Colonic mucosa (tissue), 4 donors: ENCODE data around the gene KCNG4. TPM values are rescaled to one million over a fixed set of nuclear protein-coding genes. Genes with fewer than 3 reads are reported as not detected.
"Not testable (repeated sequence)": the region's sequence is repeated elsewhere in the genome, so short reads cannot be mapped to it uniquely, and the experiment has no call there.

Experiments used
- DNase-seq: peaks from one replicate; pipeline ENCODE4 v3.0.0-alpha.2; 2020
- H3K27ac ChIP-seq: fragments of 200-600 bp; one replicate; pipeline ENCODE4 v1.8.0; 2021
- H3K27me3 ChIP-seq: fragments of 200-600 bp; one replicate; pipeline ENCODE4 v1.8.0; 2021
- H3K36me3 ChIP-seq: fragments of 200-600 bp; one replicate; pipeline ENCODE4 v1.8.0; 2021
- H3K4me1 ChIP-seq: fragments of 200-600 bp; one replicate; pipeline ENCODE4 v1.8.0; 2021; ENCODE audit warnings: mild to moderate bottlenecking
- H3K4me3 ChIP-seq: fragments of 200-600 bp; one replicate; pipeline ENCODE4 v1.8.0; 2021
- H3K9ac ChIP-seq, 2 donors: one replicate each; pipeline ENCODE4 v1.7.0; 2013; ENCODE audit warnings: control low read depth in 2 of 2, low read depth in 2 of 2, low read length in 2 of 2
- H3K9me3 ChIP-seq: fragments of 200-600 bp; one replicate; pipeline ENCODE4 v1.8.0; 2021
- intact Hi-C: fragments of 100-400 bp; cut with DNase I; formaldehyde crosslinking; loops from one replicate; pipeline ENCODE4 v1.14.1; 2022
- total RNA-seq, 2 donors: library from RNA; stranded (reverse); fragmentation: NEBNext Ultra II Directional in 1 of 2; extraction: Animal tissue kit (Norgen Biotek cat#: 25700) in 1 of 2; gene quantifications; one replicate each; pipeline ENCODE4 v1.2.1, GENCODE V29; 2021
- TF ChIP-seq, protein P1 (sequence below): fragments of 200-600 bp; IDR thresholded peaks from one replicate; pipeline ENCODE4 v1.8.0; 2022; ENCODE audit warnings: antibody characterized with exemption, mild to moderate bottlenecking
- donor health status: healthy.
- donor health status: DM: no; HTN: no; CAD: no.
- donor health status: DM: no; HTN: no; CAD: no.

KCNG4 gene
- total RNA-seq, 2 donors from 2014 or later = not detected

DNA sequence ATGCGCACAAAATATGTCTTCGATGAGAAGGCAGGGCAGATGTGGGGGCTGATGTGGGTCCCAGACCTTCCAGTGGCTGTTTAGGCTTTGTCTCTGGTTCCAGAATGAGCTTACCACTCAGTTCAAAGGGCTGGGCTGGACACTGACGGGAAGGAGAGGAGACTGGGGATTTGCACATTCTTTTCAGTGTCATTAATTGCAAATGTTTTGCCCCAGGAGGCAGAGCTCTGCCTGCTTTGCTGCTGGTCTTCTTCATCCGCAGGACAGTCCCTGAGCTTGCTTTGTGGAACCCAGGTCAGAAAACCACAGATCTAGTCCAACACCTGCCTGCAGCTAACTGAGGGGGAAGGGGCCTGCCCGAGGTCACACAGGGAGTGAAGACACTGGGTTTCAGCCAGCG is 20.9 kb downstream of the KCNG4 start:
- intact Hi-C loops = no loop called here
- no peaks in the 10 kb centered on the region for H3K9me3 ChIP-seq
- no peaks in the 10 kb centered on the region for H3K27me3 ChIP-seq
- TF ChIP-seq, protein P1, sequence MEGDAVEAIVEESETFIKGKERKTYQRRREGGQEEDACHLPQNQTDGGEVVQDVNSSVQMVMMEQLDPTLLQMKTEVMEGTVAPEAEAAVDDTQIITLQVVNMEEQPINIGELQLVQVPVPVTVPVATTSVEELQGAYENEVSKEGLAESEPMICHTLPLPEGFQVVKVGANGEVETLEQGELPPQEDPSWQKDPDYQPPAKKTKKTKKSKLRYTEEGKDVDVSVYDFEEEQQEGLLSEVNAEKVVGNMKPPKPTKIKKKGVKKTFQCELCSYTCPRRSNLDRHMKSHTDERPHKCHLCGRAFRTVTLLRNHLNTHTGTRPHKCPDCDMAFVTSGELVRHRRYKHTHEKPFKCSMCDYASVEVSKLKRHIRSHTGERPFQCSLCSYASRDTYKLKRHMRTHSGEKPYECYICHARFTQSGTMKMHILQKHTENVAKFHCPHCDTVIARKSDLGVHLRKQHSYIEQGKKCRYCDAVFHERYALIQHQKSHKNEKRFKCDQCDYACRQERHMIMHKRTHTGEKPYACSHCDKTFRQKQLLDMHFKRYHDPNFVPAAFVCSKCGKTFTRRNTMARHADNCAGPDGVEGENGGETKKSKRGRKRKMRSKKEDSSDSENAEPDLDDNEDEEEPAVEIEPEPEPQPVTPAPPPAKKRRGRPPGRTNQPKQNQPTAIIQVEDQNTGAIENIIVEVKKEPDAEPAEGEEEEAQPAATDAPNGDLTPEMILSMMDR = no peak
- no peak overlapping the region for H3K9ac ChIP-seq
- no peaks in the 10 kb centered on the region for H3K4me1 ChIP-seq
- H3K27ac ChIP-seq = no peak overlapping the region
- no peak overlapping the region for H3K4me3 ChIP-seq
- H3K36me3 ChIP-seq = no peaks in the 10 kb centered on the region
- DNase-seq = no peak

DNA sequence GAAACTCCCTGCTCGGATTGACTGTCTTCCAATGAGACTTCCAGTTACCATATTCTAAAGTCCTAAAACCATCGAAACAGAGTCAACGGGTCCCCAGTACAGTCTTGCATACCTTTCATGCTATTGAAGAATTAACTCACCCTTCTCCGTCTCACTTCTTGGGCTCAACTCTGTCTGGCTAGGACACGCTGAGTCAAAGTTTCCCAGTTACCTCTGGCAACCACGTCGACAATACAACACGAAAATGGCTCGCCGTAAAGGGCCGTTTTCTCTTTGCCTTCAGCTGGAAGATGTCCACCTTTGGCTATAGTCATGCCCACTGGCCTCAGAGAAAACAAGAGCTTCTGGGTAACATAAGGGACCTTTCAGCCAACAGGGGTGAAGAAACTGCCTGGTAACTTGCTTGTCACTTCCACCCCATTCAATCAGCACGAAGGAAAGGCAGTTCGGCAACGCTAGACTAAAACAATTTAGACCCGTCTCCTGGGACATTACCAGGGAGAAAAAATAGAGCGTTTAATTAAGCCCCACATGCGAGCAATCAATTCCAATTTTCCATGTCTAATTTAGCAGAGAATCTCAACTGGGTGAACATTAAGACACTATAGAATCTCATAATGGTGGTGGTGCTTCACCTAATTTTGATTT is 21.5 kb downstream of the KCNG4 start:
- TF ChIP-seq, protein P1 = no peak
- Histone ChIP-seq H3K4me3 (no peak overlapping the region), H3K36me3 (no peaks in the 10 kb centered on the region), H3K9ac (no peak overlapping the region), H3K9me3 (no peaks in the 10 kb centered on the region), H3K27ac (no peak overlapping the region), H3K27me3 (no peaks in the 10 kb centered on the region), H3K4me1 (no peaks in the 10 kb centered on the region)
- no peak for DNase-seq
- intact Hi-C loops = no loop called here

DNA sequence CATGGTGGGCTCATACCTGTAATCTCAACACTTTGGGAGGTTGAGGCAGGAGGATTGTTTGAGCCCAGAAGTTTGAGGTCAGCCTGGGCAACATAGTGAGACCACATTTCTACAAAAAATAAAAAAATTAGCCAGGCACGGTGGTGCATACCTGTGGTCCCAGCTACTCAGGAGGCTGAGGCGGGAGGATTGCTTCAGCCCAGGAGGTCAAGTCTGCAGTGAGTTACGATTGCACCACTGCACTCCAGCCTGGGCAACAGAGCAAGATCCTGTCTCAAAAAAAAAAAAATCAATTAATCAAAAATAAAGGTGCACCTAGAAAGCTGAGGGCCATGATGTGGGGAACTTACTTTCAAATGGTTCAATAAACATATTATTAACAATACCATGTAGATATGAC is 23.7 kb downstream of the KCNG4 start:
- H3K36me3 ChIP-seq, H3K4me3 ChIP-seq, H3K4me1 ChIP-seq, H3K9ac ChIP-seq, H3K27me3 ChIP-seq, DNase-seq, H3K9me3 ChIP-seq, H3K27ac ChIP-seq, intact Hi-C loops: not testable (repeated sequence)

DNA sequence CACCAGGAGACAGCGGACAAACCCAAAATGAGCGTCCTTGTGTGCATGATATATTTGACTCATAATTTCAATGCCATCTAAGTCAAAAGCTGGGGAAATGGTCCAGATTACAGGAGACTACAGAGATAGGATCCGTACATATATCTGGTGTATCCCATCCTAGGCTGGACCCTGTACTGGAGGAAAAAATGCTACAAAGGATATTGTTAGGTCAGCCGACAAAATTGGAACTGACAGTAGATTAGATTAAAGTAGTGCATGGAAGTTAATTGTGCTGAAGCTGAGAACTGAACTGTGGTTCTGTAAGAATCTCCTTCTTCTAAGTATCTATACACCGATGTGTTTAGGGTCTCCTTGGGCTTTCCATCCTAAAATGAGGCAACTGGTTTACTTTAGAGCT is 24.3 kb downstream of the KCNG4 start:
- Histone ChIP-seq H3K4me3 (no peak overlapping the region), H3K27ac (no peak overlapping the region), H3K4me1 (no peaks in the 10 kb centered on the region), H3K9ac (no peak overlapping the region), H3K9me3 (no peaks in the 10 kb centered on the region), H3K27me3 (no peaks in the 10 kb centered on the region), H3K36me3 (no peaks in the 10 kb centered on the region)
- intact Hi-C loops = no loop called here
- no peak for DNase-seq
- TF ChIP-seq, protein P1 = no peak

DNA sequence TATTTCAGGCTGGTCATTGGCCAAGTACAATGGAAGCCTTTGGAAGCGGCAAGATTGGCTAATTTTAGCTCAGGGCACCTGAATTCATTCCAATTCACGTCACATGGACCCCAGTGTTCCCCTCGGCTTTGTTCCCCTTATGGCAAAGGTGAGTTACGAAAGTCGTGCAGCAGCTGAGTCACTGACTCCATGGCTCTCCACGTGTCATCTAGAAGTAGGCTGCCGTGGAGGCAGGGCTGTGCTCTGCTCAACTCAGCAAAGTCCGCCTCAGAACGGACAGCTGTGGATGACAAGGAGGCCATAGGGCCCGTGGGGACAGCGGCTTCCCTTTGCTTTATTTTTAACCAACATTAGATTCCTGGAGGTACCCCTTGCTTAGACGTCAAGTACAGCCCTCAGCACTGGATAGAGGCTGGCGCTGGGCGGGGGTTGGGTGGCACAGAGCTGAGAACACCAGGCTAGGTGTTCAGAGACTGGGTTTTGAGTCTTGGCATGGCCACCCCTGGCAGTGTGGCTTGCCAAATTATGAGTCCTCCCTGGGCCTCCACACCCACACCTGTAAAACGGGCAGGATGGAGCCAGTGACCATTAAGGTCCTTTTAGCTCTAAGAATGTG is 25.3 kb downstream of the KCNG4 start:
- H3K27ac ChIP-seq = no peak overlapping the region
- H3K9me3 ChIP-seq = no peaks in the 10 kb centered on the region
- DNase-seq = no peak
- TF ChIP-seq, protein P1 = no peak
- H3K4me3 ChIP-seq = no peak overlapping the region
- intact Hi-C loops = no loop called here
- H3K9ac ChIP-seq = no peak overlapping the region
- H3K4me1 ChIP-seq = no peaks in the 10 kb centered on the region
- H3K36me3 ChIP-seq = no peaks in the 10 kb centered on the region
- H3K27me3 ChIP-seq = no peaks in the 10 kb centered on the region

DNA sequence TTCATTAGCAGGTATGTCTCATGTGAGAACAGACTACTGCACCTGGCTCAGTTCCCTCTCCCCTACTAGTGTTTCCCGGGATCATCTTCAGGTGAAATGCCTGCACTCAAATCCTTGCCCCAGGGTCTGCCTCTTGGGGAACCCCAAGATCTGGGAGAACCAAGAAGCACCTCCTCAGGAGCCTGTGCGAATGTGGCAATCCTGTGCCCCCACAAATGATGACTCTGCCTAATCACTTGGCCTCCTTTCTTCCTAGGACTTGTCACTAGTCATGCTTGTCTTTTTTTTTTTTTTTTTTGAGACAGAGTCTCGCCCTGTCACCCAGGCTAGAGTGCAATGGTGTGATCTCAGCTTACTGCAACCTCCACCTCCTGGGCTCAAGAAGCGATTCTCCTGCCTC is 27.2 kb downstream of the KCNG4 start:
- H3K9me3 ChIP-seq = no peaks in the 10 kb centered on the region
- H3K9ac ChIP-seq = no peak overlapping the region
- H3K4me3 ChIP-seq = no peak overlapping the region
- H3K4me1 ChIP-seq = no peaks in the 10 kb centered on the region
- DNase-seq = no peak
- intact Hi-C loops = no loop called here
- H3K36me3 ChIP-seq = no peaks in the 10 kb centered on the region
- TF ChIP-seq, protein P1 = no peak
- no peaks in the 10 kb centered on the region for H3K27me3 ChIP-seq
- H3K27ac ChIP-seq = no peak overlapping the region
